ENCODE measurements around the gene CDK19.

DNA sequence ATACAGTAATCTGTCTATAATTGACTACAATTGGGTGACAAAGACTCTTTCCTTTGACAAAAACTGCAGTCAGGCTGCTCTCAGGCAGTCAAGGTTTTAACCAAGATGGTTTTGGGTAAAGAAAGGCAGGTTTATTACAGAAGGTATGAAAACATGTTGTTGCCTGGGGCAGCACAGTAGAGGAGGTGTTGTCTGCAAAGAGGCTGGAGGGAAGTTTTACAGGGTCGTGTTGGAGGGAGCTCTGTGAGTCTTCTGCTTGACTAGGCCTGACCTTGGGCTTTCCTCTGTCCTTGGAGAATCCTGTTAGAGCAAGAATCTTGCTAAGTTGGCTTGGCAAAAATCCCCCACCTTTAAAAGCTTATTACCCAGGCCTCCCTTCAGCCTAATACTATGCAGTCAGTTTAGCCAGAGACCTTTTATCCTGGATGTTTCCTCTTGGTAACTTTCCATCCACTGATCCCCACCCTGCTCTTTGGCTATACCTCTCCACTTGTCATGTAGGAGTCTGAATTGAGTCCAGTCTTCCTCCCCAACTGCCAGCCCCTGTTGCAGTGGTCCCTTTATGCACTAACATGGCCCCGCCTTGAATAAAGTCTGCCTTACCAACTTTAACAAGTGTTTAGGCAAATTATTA is 195.9 kb downstream of the CDK19 start:
- TF ChIP-seq RARB (CRISPR knock-in tag; IDR thresholded peaks at IDR 0.05) (no peak), ZC3H10 (CRISPR knock-in tag; IDR thresholded peaks at IDR 0.05) (no peak)
- TF ChIP-seq, protein P1, sequence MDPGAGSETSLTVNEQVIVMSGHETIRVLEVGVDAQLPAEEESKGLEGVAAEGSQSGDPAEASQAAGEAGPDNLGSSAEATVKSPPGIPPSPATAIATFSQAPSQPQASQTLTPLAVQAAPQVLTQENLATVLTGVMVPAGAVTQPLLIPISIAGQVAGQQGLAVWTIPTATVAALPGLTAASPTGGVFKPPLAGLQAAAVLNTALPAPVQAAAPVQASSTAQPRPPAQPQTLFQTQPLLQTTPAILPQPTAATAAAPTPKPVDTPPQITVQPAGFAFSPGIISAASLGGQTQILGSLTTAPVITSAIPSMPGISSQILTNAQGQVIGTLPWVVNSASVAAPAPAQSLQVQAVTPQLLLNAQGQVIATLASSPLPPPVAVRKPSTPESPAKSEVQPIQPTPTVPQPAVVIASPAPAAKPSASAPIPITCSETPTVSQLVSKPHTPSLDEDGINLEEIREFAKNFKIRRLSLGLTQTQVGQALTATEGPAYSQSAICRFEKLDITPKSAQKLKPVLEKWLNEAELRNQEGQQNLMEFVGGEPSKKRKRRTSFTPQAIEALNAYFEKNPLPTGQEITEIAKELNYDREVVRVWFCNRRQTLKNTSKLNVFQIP (CRISPR knock-in tag; IDR thresholded peaks at IDR 0.05; ENCODE audit: borderline replicate concordance, low read depth): no peak
